LHCN-M2 (cell line): ENCODE results near the gene PDCD5. TPM values are rescaled to one million over a fixed set of nuclear protein-coding genes. Genes with fewer than 3 reads are reported as not detected.
"Not testable (repeated sequence)": the region's sequence is repeated elsewhere in the genome, so short reads cannot be mapped to it uniquely, and the experiment has no call there.

Experiments used
- DNase-seq: peaks from one replicate; pipeline ENCODE4 v3.0.0-alpha.2; 2012; ENCODE audit warnings: low read depth
- polyA plus RNA-seq: library from polyadenylated mRNA; unstranded; fragments of >200 nt; gene quantifications from one replicate; pipeline ENCODE4 v1.2.1, GENCODE V29; 2012; ENCODE audit warnings: missing spikeins
- total RNA-seq: library from RNA; depleted of rRNA; stranded (reverse); fragments of >200 nt; gene quantifications from 2 replicates; pipeline ENCODE4 v1.2.3, GENCODE V29; 2014; rRNA removed

PDCD5 gene, protein sequence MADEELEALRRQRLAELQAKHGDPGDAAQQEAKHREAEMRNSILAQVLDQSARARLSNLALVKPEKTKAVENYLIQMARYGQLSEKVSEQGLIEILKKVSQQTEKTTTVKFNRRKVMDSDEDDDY
- 150 and 180 TPM in 2 replicates for total RNA-seq
- 129 TPM for polyA plus RNA-seq

DNA sequence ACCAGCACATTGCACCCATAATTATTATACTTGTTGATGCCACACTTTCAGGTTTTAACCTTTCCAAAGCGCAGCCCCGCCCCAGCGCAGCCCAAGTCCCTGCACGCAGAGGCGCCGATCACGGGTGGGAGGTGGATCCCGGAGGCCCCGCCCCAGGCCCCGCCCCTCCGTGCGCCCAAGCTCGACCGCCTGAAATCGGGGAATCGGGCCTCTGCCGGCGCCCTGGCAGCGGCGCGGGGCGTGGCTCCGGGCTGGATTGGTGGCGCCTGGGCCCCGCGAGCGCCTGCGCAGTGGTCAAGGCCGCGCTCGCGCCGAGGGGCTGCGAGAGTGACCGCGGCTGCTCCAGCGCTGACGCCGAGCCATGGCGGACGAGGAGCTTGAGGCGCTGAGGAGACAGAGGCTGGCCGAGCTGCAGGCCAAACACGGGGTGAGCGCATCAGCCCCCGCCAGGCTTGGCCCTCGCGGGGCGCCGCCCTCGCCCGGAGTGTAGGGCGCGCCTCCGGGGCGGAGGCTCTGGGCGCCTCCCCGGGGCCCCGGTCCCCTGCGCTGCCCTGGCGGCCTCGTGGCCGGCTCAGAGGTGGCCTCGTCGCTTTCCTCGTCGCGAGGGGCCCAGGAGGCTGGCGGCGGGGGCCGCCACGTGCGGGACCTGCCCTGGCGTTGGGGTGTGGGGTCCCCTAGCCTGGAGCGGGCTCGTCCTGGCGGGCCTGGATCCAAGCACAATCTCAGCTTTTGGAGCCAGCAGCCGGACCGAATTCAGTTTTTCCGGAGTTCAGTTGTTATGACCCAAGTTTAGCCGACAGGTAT lies at the start of gene PDCD5:
TSS of gene PDCD5 (plus strand) at position 290 of the 804 bp plus-strand sequence. CDS start at position 362, 72 bp downstream.
- peak; percentile 90 for DNase-seq

DNA sequence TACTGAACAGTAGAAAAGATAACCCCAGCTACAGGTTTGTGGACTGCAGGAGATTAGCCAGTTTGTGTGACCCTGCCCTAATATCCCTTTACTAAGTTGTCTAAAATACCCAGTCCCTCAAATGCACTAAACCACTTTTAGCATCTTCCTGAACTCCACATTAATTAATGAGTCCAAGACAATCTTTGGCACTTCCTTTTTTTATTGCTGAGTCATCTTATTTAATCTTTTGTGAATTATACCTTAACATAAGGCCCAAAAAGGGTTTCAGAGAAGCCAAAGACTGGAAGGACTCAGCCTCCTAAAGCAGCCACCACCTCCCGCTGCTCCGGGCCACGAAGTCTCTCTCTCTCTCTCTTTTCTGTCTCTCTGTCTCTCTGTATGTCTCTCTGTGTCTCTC lies 48.8 kb upstream of the PDCD5 start:
- no peak for DNase-seq

DNA sequence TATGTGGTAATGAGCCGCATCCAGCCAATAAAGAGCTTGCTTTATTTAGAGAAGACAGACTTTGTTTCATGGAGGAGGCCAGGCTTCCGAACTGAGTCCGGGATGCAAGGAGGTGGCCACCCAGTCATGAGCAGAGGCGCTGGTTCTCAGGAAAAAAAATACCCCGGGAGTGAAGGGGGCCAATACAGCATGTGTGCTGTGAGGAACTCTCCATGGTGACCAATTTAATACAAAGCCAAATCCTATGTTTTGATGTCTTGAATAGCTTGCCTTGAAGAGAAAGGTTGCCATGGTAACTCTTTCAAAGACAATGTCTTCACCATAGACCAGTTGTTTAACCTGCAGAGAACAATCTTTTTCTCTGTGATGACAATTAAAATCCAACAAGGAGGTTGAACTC lies 43.4 kb upstream of the PDCD5 start:
- no peak for DNase-seq

DNA sequence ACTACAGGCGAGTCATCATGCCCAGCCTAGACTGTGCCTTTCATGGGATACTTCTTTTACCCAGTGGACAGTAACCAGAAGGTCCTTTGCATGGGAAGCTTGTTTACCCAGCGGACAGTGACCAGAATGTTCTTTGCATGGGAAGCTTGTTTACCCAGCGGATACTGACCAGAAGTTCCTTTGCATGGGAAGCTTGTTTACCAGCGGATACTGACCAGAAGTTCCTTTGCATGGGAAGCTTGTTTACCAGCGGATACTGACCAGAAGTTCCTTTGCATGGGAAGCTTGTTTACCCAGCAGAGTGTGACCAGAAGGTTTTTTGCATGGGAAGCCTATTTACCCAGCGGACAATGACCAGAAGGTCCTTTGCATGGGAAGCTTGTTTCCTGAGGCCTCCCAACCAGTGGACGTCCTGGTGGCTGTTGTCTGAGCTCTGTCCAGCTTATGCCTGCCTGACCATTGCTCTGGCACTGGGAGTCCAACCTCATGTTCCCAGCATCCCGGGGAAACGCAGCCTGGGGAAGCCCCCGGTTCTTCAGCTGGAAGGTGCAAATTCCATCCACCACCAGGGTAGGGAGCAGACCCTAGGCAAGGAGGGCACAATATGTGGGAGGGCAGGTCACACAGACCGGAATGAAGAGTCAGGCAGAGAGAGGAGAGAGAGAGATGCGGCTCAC lies 41.6 kb upstream of the PDCD5 start:
- no peak for DNase-seq

DNA sequence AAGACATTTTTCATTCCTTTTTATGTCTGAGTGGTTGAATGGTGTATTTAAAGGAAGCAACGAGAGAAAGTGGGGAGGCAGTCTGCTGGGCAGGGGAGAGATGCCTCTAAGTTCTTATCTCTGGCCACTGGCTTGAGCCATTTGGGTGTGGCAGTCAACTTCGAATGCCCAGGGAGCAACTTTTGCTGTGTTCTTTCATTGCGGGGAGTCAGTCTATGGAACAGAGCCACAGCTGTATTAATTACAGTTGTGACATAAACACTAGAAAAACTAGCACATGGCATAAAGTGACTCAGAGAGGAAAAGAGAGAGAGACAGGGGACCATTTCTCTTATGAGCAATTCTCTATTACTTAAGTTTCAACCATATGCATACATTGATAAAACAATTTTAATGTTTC lies 40.4 kb upstream of the PDCD5 start:
- DNase-seq = peak; percentile 21

DNA sequence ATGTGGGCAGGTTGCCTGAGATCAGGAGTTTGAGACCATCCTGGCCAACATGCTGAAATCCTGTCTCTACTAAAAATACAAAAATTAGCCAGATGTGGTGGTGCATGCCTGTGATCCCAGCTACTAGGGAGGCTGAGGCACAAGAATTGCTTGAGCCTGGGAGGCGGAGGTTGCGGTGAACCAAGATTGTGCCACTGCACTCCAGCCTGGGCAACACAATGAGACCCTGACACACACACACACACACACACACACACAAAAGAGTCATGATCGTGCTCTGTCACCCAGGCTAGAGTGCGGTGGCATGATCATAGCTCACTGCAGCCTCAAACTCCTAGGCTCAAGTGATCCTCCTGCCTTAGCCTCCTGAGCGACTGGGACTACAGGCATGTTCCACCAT lies 39.6 kb upstream of the PDCD5 start:
- not testable (repeated sequence) for DNase-seq

DNA sequence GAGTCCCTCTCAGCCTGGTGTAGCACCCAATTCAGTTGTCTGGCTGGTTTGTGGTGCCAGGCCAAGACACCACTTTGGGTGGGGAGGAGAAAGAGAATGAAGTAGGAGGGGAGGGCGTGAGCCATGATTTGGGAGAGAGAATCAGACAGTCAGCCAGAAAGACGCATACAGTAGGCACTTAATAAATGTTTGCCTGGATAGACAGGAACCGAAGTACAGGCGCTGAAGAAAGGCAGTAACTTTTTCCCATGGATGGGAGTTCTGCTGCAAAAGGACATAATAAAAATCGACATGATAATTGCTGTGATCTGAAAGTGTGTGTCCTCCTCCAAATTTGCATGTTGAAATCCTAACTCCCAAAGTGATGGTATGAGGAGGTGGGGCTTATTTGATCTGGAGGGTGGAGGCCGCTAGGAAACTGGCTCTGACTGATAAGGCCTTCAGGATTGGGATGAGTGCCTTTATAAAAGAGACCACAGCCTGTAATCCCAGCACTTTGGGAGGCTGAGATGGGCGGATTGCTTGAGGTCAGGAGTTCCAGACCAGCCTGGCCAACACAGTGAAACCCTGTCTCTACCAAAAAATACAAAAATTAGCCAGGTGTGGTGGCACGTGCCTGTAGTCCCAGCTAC lies 38.4 kb upstream of the PDCD5 start:
- DNase-seq = no peak

DNA sequence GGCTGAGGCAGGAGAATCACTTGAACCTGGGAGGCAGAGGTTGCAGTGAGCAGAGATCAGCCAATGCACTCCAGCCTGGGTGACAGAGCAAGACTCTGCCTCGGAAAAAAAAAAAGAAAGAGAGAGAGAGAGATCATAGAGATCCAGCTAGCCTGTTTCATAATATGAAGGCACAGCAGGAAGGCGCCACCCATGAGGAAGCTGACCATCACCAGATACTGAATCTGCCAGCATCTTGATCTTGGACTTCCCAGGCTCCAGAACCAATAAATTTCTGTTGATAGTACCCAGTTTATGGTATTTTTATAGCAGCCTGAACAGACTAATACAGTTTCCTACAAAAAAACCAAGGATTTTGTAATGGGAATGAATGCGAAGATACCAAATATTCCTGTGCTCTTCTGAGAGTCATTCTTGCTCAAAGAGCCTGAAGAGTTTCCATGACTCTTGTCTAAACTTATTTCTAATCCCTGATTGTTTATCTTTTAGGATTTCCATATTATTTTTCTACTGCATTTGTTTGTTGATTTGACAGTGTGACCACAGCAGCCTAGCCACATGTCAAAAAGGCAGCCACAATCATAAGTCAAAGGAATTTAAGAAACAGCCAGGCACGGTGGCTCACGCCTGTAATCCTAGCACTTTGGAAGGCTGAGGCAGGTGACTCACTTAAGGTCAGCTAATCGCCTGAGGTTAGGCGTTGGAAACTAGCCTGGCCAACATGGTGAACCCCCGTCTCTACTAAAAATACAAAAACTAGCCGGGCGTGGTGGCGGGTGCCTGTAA lies 37.7 kb upstream of the PDCD5 start:
- peak; percentile 78 for DNase-seq

DNA sequence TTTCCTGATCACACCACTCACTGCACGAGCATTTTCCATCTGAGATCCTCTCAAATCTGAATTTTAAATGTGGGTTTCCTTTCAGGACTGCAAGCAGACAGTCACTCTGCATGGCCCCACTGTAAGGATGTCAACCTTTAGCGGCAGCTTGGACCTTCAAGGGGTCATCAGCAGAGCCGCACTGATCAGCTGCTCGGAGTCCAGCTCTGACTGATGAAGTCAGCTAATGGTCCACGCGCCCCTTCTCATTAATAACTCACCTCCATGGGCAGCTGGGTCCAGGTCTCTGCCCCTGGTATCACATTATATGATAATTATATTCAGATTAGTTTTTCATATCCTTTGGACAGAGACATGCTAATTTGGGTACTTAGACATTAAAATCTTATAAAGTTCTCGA lies 36.1 kb upstream of the PDCD5 start:
- DNase-seq = no peak

DNA sequence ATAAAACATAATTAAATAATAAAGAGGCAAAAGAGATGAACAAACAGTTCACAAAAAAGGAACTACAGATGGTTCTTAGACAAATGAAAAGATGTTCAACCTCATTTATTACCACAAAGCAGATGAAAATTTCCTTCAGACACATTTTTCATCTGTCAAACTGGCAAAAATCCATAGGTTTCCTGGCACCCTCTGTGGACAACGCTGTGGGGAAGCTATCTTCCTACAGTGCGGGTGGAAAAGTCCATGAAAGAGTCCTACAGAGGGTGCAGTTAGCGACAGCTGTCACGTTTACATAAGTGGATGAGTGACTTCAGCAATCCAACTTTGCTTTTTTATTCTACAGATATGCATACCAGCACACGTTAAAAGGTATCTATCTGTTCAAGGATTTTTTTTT lies 30.3 kb upstream of the PDCD5 start:
- DNase-seq = peak; percentile 3

DNA sequence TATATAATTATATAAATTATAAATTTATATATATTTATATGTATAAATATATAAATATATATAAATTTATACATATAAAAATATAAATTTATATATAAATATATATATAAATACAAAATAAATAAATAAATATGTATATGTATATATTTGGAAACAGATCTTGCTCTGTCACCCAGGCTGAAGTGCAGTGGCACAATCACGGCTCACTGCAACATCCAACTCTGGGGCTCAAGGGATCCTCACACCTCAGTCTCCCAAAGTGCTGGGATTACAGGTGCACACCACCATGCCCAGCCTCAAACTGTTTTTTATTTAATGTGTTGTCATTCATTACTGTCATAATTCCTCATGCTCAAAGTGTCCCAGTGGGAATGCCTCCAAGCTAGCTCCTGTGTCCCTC lies 25.2 kb upstream of the PDCD5 start:
- DNase-seq = no peak

DNA sequence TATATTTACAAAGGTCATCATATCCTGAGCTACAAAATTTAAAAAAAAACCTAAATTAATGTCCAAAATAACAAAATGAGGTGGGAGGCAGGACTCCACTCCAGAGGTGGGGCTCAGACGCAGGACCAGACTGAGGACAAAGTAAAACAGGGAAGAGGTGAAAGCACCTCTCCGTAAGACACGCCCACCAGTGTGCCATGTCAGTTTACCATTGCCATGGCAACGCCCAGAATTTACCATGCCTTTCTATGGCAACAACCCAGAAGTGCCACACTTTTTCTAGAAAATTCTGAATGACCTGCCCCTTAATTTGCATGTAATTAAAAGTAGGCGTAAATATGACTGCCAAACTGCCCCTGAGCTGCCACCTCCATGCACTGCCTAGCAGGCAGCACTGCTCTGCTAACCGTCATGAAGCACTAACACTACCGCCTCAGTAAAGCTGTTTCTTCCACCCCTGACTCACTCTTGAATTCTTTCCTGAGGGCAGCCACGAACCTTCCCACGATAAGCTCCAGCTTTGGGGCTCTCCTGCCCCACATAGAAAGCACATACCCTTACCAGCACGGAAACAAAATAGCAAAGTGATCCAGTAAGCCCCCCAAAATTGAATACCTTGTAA lies 22.3 kb upstream of the PDCD5 start:
- DNase-seq = no peak

DNA sequence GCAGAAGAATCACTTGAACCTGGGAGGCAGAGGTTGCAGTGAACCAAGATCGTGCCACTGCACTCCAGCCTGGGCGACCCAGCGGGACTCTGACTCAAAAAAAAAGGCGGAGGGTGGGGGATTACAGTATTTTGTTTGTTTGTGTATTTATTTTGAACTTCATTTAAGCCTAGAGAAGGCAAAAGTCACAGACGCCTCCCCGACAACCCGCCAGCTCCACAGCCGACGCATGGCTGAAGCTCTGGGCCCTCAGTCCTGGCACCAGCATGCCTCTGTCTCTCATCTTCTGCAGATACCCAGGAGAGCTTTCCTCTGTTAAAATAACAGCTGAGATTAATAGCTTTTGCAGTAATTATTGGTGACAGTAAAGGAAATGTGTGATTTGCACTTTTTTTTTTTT lies 17.2 kb upstream of the PDCD5 start:
- DNase-seq = no peak

DNA sequence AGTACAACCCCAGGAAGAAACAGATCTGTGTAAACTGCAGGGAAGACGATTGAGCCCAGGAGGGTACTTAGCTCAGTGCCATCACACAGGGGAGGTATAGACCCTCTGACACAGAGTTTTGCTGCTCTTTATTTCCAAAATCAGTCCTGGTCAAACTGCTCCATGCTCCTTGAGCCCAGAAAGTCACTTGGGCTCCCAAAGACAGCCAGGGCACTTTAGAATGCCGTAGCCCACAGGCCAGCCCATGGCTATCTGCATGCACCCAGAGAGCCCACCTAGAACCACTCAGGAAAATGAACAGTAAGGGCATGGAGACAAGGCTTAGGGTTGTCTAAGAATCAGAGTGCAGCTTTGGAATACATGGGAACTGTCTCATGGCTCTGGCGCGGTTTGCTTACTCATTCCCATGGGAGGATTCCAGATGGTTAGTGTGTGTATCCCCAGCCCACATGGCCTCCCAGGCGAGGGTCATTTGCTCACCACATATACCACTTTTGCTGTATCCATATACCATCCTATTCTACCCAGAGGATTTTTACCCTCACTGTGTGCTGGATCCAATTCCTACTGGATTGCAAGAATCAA lies 14.7 kb upstream of the PDCD5 start:
- DNase-seq = peak; percentile 70

DNA sequence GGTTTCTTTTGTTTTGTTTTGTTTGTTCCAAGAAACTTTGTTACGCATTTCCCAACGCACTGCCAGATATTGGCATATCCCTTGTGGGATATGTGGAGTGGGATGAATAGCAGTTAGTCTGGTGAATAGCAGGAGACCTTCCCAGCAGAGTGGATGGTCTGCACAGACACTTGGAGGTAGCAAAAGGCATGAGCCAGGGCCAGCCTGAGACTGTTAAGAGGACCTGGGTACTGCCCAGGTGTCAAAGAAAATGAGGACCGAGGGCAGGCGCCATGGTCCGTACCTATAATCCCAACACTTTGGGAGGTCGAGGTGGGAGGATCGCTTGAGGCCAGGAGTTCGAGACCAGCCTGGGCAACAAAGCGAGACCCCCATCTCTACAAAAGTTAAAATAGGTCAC lies 13.5 kb upstream of the PDCD5 start:
- no peak for DNase-seq

DNA sequence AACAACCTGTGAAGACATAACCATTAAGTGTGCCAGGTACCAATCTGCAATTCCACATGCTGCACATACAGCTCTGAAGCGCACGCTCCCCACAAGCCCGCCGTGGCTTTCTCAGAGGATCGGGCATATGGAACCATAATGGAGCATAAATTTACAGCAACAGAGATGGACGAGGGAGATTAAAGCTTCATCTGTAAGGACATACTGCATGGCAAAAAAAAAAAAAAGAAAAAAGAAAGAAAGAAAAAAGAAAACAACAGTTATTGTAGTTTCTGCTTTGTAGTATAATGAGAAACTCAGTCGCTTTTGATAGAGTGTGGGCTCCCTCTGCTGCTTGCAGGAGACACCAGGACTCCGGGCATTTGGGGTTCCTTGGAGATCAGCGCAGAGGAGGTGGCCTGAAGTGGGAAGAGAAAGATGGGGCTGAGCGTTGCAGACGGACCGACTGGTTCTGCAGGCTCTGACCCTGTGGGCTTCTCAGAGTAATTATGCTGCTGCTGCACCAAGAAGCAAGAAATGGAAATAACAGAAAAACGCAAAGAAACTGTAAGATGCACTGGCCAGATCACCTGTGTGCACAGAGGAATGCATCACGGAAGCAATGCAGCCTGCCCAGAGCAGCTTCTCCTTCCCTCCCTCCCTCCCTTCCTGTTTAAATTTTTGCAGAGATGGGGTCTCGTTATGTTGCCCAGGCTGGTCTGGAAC lies 10.8 kb upstream of the PDCD5 start:
- peak; percentile 70 for DNase-seq

DNA sequence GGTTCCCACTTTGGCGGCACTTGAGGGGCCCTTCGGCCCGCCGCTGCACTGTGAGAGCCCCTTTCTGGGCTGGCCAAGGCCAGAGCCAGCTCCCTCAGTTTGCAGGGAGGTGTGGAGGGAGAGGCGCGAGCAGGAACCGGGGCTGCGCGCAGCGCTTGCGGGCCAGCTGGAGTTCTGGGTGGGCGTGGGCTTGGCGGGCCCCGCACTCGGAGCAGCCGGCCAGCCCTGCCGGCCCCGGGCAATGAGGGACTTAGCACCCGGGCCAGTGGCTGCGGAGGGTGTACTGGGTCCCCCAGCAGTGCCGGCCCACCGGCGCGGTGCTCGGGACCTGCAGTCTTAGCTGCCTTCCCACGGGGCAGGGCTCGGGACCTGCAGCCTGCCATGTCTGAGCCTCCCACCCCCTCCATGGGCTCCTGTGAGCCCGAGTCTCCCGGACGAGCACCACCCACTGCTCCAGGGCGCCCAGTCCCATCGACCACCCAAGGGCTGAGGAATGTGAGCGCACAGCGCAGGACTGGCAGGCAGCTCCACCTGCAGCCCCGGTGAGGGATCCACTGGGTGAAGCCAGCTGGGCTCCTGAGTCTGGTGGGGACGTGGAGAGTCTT lies 9.4 kb upstream of the PDCD5 start:
- not testable (repeated sequence) for DNase-seq

DNA sequence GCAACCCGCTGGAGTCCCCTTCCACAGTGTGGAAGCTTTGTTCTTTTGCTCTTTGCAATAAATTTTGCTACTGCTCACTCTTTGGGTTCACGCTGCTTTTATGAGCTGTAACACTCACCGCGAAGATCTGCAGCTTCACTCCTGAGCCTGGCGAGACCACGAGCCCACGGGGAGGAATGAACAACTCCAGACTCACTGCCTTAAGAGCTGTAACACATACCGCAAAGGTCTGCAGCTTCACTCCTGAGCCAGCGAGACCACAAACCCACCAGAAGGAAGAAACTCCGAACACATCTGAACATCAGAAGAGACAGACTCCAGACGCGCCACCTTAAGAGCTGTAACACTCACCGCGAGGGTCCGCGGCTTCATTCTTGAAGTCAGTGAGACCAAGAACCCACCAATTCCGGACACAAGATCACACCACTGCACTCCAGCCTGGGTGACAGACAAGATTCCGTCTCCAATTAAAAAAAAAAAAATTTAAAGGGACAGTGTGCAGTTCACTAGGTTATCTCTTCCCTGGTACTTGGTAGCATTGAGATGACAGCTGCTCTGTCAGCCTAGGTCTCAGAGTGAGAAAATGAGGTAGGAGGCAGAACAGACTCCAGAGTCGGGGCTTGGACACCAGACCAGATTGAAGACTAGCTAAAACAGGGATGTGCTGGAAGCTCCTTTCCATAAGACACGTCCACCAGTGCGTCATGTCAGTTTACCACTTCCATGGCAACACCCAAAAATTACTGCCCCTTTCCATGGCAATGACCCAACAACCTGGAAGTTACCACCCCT lies 8.1 kb upstream of the PDCD5 start:
- not testable (repeated sequence) for DNase-seq

DNA sequence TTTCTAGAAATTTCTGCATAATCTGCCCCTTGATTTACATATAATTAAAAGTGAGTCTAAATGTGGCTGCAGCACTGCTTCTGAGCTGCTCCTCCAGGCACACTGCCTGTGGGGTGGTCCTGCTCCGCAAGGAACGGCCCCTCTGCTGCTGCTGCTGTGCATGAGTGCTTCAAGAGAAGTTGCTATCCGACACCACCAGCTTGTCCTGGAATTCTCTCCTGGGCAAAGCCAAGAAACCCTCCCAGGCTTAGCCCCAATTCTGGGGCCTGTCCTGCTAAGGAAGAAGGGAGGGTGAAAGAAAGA lies 7.5 kb upstream of the PDCD5 start:
- no peak for DNase-seq
